HG03196 (cell line): ENCODE data around the gene NR6A1.

Source experiments
- ATAC-seq: cut with Tn5 transposase; IDR thresholded peaks from one replicate; pipeline ENCODE4 v1.9.1; 2021; ENCODE audit not compliant: unreplicated experiment

NR6A1 gene

DNA sequence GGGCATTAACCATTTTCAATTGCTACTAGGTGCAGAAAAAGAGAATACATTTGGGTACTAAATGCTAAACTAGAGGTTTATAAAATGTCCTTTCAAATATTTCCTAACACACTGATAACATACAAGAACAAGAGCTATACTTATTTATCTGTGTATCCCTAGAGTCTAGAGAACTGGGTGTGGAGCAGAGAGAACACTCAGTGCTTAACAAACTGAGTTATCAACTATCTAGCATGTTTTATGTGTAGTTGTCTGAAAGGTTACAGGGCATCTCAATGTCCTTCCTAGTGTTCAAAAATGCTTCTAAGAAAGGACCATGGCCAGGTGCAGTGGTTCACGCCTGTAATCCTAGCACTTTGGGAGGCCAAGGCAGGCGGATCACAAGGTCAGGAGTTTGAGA lies 40.3 kb downstream of the NR6A1 start:
- ATAC-seq, result no peak

DNA sequence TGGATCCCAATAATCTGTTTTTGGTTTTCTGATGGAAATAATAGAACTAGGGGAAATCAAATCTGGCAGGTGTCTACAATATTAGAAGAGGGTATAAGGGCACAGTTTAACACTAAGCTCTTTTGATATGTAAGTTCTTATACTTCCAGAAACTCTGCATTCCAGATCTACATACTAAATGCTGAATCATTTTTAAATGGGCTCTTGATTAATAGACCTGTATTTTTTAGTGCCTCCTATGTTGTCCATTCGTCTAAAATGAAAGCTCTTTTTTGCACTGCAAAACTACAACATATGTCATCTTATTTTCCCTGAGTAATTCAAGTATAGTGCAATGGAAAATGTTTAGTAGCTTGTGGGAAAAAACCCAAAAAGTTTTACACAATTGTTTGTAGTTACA lies 44.2 kb downstream of the NR6A1 start:
- ATAC-seq, result no peak

DNA sequence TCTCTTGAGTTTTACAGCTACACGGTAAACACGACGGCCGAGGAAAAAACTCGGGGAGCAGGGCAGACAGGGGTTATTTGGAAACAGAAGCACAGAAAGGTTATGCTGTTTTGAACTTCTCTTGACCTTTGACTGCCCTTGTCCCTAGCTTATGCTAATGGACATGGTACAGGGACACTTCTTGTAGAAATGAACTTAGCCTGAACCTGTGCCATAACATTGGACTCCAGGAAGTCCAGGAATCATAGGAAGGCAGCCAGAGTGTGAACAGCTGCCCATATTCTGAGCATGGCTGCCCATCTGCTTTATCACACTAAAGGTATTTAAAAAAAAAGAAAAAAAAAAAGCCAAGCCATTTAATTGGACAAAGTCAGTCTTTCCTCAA lies 46.1 kb downstream of the NR6A1 start:
- no peak for ATAC-seq

DNA sequence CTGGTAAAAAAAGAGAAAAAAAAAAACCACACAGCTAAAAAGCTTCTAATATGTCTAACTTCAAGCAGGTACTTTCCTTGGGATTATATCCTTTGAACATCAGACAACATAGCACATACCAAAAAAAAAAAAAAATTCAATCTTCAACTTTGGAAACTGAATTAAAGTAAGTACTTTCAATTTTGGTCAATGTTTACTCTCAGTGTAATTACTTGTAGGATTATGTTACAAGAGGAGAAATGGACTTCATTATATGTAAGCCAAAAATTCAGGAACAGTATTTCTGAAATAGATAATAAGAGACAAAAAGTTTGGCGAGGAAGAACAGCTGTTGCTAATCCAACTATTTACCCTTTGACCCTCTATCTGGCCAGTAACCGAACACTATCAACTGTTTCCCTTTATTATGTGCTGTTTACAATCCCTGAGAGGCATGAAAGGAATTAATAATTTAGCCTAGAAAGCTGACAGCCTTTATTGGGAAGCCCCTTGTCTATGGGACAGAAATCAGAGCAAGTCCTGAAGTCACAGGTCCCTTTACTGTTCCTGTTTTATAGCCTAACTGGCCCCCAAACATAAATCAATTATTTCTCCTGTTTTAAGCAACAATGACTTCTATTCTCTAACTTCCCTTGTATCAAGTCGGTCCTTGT lies 46.6 kb downstream of the NR6A1 start:
- no peak for ATAC-seq

DNA sequence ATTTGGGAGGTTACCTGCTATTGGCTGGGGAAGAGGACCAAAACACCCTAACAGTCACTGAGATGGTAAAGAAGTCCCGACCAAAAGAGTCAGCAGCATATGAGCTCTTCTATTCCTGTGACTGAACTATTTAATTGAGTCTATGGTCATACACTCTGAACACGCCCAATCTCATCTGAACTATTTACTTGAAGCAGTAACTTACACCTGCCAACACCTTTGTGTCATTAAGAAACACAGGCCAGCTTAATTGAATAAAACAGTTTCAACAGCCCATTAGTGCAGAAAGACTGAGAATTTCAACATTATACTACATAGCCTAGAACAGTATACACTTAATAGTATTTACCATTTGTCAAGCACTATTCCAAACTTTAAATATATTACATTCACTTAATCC lies 47.8 kb downstream of the NR6A1 start:
- no peak for ATAC-seq

DNA sequence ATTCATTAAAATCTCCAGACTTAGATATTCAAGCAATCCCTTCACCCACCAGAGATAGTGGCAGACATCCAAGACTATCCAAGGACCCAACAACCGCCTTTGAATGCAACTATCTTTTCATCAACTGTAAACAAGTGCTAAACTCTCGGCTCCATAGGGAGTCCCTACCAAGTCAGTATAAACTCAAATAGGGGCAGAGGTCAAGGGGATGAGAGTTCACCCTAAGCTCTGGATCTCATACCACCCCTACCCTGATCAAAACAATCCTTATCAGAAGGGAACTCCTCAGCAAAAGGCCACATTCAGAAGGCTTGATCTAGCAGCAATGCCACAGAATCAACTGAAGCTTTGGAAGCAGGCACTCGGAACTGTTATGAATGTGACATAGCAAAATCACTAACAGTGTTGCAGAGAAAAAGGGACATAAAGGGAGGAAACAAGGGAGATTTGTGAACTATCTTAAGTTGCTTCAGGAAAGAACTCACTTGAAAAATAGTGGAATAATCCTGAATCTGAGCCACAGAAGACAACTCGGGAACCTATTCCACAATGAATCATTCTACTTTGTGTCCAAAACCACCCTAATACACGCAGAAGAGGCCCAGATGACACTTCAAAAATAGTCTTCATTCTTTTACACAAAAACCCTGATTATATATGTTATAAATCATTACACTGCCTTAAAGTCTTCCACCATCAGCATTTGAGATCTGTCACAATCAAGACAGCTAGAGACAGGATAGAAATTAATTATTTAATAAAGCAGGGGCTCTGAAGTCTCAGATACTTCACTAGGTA lies 49.8 kb downstream of the NR6A1 start:
- no peak for ATAC-seq

DNA sequence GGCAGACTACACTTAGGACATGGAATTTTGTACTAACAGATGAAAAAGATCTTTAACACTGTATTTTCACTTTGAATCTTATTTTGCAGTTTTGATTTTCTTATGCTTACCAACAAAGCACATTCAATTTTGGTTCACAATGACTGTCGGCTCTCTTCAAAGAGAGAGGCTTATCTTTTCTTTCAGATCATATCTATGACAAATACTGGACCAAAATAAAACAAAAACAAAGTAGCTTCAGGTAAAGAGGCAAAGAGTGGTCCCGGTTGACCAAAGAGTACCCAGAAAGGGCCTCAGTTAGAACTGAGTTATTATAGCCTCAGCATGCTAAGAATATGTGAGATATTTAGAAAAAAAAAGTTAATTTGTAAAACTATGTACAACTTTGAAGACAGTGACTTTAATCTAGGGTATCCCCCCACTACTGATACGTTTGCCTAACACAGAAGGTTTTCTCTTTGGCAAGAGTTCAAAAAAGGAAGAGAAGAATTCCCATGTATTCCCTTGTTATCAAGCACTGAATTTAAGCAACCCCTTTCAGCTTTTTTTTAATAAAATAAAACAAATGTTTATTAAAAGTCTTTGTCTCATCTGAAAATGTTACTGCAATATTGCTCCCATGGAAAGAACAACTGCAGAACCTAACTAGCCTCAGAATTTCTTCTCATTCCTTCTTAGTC lies 50.5 kb downstream of the NR6A1 start:
- no peak for ATAC-seq

DNA sequence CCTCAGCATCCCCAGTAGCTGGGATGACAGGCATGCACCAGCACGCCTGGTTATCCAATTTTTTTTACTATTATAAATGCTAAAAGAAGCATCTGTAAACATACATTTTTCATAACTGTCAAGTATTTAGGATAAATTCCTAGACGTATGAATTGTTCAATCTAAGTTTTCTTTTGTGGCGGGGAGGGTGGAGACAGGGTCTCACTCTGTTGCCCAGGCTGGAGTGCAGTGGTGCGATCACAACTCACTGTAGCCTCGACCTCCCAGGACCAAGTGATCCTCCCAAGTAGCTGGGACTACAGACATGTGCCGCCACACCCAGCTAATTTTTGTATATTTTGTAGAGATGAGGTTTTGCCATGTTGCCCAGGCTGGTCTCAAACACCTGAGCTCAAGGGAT lies 52.2 kb downstream of the NR6A1 start:
- no peak for ATAC-seq

DNA sequence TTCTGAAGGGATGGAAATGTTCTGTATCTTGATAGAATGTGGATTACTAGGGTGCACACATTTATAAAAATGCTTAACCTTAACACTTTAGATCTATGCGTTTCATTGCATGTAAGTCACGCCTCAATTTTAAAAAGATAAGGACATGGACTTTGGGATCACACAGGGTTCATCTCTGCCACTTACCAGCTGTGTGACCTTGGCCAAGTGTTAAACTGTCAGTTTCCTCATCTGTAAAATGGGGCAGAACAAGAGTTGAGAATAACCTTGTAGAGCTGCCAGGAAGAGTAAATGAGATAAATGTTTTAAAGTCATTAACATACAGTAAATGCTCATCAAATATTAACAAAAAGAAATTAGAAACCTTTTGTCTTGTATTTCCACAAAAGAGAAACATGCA lies 53.5 kb downstream of the NR6A1 start:
- no peak for ATAC-seq

DNA sequence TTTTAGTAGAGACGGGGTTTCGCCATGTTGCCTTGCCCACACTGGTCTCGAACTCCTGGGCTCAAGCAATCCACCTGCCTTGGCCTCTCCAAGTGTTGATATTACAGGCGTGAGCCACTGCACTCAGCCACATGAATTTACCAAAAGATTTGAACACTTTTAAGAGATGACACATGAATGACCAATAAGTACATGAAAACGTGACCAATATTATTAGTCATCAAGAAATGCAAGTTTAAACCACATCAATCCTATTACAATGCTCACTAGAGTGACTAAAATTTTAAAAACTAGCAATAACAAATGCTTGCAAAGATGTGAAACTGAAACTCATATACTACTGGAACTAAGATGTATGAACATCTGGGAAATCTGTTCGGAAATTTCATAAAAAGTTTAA lies 54.3 kb downstream of the NR6A1 start:
- no peak for ATAC-seq

DNA sequence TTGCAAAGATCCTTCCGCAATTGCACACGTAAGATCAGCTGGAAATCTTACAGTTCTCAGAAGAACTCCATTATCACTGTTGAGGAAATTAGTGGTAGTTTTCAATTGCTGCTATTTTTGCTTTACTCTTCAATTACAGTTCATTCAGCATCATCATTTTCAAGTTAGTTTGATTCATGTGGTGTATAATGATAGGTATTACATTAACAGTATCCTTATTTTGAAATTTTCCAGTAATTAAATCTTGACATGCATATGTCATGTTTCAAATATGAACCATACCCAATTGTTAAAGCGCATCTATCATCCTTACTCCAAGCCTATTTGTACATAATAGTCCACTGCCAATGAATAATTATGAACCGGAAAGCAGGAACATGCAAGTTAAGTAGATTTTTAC lies 60.3 kb downstream of the NR6A1 start:
- ATAC-seq, result no peak

DNA sequence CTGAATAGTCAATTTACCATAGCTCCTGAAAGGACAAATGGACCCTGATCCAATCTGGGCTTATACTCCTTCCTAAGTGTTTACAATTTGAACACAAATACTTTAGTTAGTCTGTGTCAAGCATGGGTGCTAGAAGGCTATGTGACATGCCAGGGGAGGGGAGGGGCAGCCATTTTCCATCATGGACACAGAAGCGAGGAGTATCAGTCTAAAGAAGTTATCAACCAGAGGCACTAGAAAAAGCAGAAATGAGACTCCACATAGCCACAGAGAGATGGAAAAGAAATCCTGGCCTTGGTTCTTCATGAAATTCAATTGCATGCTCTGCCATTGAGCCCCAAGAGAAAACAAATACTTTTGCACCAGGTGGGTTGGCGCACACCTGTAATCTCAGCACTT lies 61.8 kb downstream of the NR6A1 start:
- ATAC-seq, result no peak

DNA sequence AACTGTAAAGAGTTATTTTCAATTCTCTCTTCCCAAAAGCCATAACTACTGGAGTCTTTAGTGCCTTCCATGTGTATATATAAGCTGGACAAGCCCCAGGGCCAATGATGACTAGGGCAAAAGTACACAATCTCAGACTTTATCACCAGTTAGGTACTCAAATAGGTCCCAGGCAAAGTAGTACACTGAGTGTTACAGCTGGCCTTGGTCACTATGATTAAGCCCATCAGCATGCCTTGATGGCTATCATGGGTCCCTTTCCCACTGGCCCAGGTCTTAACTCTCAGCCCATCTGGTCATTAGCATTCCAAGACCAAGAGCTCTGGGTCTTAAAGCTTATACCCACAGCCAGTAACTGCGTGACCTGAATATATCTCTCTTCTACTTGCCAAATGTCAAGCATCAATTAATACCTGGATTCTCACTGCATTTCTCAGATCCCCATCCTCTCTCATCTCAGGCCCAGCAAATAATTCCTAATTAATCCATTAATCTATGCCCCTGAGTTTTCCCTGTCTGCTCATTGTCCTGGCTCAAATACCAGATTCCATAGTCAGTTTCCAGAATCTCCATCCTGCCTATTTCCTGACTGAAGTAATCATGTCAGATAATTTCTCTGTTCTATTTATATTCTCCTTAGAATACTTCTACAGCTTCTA lies 62.3 kb downstream of the NR6A1 start:
- no peak for ATAC-seq

DNA sequence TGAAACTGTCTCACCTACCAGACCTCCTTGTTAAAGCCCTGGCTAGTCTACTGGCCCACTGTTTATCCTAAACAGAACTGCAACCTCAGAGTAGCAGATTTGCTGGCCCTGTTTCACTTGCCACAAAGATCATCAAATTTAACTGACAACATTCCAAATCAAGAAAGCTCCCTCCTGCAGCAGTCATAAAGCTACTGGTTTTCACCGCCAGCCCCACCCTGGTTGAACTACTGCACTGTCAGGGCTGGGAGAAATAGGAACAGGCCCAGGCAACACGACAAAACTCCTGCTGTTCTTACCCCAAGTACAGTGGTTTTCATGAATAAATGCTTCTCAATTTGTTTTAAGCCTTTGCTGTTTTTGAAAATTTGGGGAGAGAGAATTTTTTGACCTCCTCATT lies 63.0 kb downstream of the NR6A1 start:
- no peak for ATAC-seq

DNA sequence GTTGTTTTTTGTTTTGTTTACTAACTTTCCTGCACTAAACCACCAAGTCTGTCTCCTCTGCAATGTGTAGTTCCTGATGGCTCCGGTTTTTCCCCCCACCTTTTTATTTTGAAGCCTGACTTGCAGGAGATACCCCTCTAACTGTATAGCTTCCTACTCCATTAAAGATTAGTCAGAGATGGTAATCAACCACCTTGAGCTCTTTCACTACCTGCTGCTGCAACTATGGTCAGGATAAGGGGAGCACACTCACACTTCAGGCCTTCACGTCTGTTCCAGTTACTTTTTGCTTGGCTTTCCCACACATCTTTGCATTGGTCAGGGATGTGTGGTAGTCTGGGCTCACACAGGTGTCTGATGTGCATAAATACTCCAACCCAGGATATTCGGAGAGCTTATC lies 63.4 kb downstream of the NR6A1 start:
- ATAC-seq, result no peak

DNA sequence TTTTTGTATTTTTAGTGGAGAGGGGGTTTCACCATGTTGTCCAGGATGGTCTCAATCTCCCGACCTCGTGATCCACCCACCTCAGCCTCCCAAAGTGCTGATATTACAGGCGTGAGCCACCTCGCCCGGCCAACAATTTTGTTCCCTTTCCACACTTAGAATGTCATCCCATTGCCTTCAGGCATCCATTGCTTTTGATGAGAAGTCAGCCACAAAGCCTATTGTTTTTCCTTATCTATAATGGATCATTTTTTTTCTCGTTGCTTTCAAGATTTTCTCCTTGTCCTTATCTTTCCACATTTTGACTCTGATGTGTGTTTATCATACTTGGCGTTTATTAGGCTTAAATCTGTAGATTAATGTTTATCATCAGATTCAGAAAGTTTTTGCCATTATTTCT lies 64.4 kb downstream of the NR6A1 start:
- no peak for ATAC-seq

DNA sequence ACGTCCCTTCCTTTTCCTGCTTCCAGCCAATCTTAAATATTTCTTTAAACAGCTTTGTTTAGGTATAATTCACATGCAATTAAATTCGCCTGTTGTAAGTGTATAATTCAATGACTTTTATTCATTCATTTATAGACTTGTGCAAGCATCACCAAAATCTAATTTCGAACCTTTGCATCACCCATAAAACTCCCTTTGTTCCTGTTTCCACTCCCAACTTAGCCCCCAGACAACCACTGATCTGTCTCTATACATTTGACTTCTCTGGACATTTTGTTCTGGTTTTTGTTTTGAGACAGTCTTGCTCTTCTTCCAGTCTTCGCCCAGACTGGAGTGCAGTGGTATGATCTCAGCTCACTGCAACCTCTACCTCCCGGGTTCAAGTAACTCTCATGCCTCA lies 71.5 kb downstream of the NR6A1 start:
- ATAC-seq, result no peak

DNA sequence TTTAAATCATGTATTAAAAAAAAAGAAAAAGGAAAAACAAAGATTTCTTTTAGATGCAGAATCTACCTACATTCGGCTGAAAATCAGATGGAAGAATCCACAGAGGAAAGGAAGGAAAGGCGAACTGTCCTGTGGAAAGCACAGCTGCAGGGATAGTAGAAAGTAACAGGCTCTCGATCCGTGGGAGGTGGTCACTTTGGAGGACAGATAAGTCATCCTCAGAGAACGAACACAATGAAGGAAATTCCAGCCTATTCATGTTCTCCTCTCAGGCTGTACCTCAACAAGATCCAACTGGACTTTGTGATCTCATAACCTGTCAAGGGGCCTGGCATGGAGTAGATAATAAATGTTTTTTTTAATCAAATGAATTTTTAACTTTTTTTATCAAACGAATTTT lies 72.8 kb downstream of the NR6A1 start:
- no peak for ATAC-seq

DNA sequence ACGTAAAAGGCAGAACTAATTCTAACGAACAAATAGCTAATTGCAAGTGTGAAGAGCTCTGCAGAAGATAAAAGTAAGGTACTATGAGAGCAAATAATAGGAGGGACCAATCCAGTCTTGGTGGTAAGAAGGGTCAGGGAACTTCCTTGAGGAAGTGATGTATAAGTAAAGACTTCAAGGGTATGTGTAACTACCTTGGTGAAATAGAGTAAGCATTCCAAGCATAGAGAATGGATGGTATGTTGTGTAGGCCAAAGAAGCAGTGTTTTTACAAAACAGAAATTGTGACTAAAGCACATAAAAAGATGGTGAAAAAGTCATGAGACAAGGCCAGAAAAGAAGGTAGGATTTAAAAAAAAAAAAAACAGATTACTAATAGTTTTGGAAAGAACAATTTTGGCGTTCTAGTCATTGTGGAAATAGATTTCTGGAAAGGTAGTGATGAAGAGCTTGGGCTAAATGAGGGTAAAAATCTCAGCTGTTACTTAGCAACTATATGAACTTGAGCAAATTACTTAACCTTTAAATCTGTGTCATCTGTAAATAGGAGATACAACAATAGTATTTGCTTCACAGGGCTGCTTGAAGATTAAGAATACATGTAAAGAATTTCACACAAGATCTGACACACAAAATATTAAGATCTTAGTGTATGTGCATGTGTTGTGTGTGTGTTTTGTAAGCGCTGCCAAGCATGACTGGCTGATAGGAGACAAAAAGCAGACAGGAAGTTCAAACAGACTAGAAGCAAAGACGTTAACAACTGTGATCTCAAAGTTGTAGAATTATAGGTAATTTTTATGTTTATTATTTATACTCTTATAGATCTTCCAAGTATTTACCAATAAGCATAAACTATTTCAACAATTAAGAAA lies 73.5 kb downstream of the NR6A1 start:
- ATAC-seq, result no peak

DNA sequence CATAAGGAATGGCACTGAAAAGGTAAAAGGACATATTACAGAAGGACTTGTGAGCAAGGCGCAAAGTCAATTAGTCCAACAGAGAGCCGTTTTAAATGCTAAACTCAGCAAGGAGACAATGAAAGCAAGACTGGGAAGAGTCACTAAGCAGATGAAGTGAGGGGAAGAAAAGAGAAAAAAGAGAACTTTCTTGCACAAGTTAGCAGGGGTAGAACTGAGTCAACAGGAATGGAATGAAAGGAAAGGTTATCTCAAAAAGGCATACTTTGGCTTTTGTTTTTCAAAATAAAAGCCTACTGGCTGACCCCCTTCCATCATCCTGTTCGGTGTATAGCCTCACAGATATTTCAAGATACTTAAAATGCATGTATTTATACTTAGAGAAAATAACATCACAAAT lies 75.0 kb downstream of the NR6A1 start:
- ATAC-seq, result no peak
